ENCODE data around the gene CCNDBP1. TPM values are rescaled to one million over a fixed set of nuclear protein-coding genes. Genes with fewer than 3 reads are reported as not detected.

CCNDBP1 gene
- total RNA-seq, 1 experiment from 2014 or later = 34.1 TPM

DNA sequence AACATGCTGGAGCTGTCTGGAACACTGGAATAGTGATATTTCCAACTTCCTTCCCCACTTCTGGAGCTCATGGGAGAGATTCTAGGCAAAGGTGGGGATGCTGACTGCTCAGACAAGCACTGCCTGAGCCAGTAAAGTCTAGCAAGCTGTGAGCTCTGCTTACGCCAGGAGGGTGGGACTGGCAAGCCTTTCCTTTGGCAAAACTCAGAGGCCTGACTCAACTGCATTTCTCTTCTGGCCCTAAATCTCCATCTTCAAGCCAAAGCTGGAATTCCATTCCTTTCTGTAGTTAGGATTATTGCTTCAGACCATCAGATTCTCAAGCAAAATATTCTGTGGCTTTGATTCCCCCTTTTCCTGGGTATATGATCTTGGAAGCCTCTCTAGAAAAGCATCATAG, 55.9 kb downstream of the CCNDBP1 start:
- Histone ChIP-seq H4K8ac (replicated peaks; ENCODE audit: insufficient read length, low read depth, low read length) (no peak overlapping the region), H3K4me2 (ENCODE audit: insufficient read depth, insufficient read length, low read length) (no peak overlapping the region), H3K4ac (ENCODE audit: low read depth, low read length) (no peak overlapping the region), H3K4me1 (ENCODE audit: insufficient read depth, low read length) (no peaks in the 10 kb centered on the region), H2BK5ac (ENCODE audit: insufficient read length, low read length) (no peak overlapping the region), H3K79me1 (ENCODE audit: insufficient read depth, low read depth, low read length, poor library complexity, severe bottlenecking) (no peaks in the 10 kb centered on the region), H2AK5ac (ENCODE audit: insufficient read length, low read length) (no peak overlapping the region), H4K20me1 (ENCODE audit: control insufficient read depth, insufficient read depth, insufficient read length) (no peaks in the 10 kb centered on the region), H3K18ac (ENCODE audit: insufficient read length, low read depth, low read length) (no peak overlapping the region), H4K5ac (ENCODE audit: insufficient read length, low read depth, low read length) (no peak overlapping the region), H3K56ac (ENCODE audit: insufficient read length, low read depth, low read length) (no peak overlapping the region), H3K27ac (ENCODE audit: insufficient read length, low read depth, low read length) (no peak overlapping the region), H3K23ac (ENCODE audit: insufficient read length, low read depth, low read length) (no peak overlapping the region), H2BK120ac (ENCODE audit: low read depth, low read length, poor library complexity, severe bottlenecking) (no peak overlapping the region), H2BK12ac (ENCODE audit: insufficient read length, low read depth, low read length) (no peak overlapping the region), H2AFZ (ENCODE audit: low read length) (no peak overlapping the region), H3K79me2 (ENCODE audit: insufficient read depth, low read length) (no peaks in the 10 kb centered on the region), H3T11ph (ENCODE audit: low read length) (no peak overlapping the region), H3K27me3 (ENCODE audit: insufficient read depth, low read length) (no peaks in the 10 kb centered on the region), H2BK20ac (ENCODE audit: low read depth, low read length, poor library complexity, severe bottlenecking) (no peak overlapping the region), H4K91ac (ENCODE audit: insufficient read length, low read depth, low read length) (no peak overlapping the region), H2BK15ac (ENCODE audit: low read depth, low read length) (no peak overlapping the region), H3K23me2 (ENCODE audit: insufficient read length, low read depth, low read length, poor library complexity, severe bottlenecking) (no peaks in the 10 kb centered on the region), H3K9ac (ENCODE audit: extremely low read depth, insufficient read length, low read length) (no peak overlapping the region), H3K9me3 (ENCODE audit: control insufficient read depth, low read depth, low read length) (no peaks in the 10 kb centered on the region), H3K14ac (ENCODE audit: insufficient read depth, low read length) (no peak overlapping the region)
- Mint-ChIP-seq H3K27me3 (ENCODE audit: low read depth) (peaks cover 6% of the 10 kb centered on the region), H3K36me3 (ENCODE audit: insufficient read depth in 1 of 3, low read depth in 3 of 3) (no peaks in the 10 kb centered on the region), H3K27ac (no peak overlapping the region), H3K9me3 (no peaks in the 10 kb centered on the region), H3K4me1 (0 out of 4 replicates have a peak, but pooled peaks cover 0 to 2% of the 10 kb centered on the region in 2 experiments), H3K4me3 (no peak overlapping the region)
- no peak for DNase-seq
- TF ChIP-seq, protein P1, sequence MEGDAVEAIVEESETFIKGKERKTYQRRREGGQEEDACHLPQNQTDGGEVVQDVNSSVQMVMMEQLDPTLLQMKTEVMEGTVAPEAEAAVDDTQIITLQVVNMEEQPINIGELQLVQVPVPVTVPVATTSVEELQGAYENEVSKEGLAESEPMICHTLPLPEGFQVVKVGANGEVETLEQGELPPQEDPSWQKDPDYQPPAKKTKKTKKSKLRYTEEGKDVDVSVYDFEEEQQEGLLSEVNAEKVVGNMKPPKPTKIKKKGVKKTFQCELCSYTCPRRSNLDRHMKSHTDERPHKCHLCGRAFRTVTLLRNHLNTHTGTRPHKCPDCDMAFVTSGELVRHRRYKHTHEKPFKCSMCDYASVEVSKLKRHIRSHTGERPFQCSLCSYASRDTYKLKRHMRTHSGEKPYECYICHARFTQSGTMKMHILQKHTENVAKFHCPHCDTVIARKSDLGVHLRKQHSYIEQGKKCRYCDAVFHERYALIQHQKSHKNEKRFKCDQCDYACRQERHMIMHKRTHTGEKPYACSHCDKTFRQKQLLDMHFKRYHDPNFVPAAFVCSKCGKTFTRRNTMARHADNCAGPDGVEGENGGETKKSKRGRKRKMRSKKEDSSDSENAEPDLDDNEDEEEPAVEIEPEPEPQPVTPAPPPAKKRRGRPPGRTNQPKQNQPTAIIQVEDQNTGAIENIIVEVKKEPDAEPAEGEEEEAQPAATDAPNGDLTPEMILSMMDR (conservative IDR thresholded peaks at IDR 0.05) = no peak
- no CpG with 5 or more reads among the region's 1 CpG for WGBS (ENCODE audit: extremely low coverage, insufficient read length, low lambda C conversion rate)
